Endodermal cell (in vitro differentiated cells): Measurements from ENCODE around the gene RCOR3. TPM values are rescaled to one million over a fixed set of nuclear protein-coding genes. Genes with fewer than 3 reads are reported as not detected.

ENCODE experiments used
- DNase-seq: peaks from one replicate; pipeline ENCODE4 v3.0.0-alpha.2; 2017
- H3K27ac ChIP-seq: 2 replicates; pipeline ENCODE4 v1.5.1; 2013; ENCODE audit warnings: mild to moderate bottlenecking, low read depth, low read length, moderate library complexity
- H3K27me3 ChIP-seq: 2 replicates; pipeline ENCODE4 v1.6.1; 2013; ENCODE audit warnings: mild to moderate bottlenecking, low read length, moderate library complexity; ENCODE audit not compliant: insufficient read depth, control insufficient read depth, poor library complexity, severe bottlenecking
- H3K36me3 ChIP-seq: 2 replicates; pipeline ENCODE4 v1.7.0; 2013; ENCODE audit warnings: mild to moderate bottlenecking, low read length, moderate library complexity; ENCODE audit not compliant: control insufficient read depth, insufficient read depth
- H3K4me1 ChIP-seq: one replicate; pipeline ENCODE4 v1.7.0; 2013; ENCODE audit warnings: low read length; ENCODE audit not compliant: control insufficient read depth, insufficient read depth
- H3K4me3 ChIP-seq: 2 replicates; pipeline ENCODE4 v1.5.1; 2013; ENCODE audit warnings: mild to moderate bottlenecking, low read length, moderate library complexity
- H3K9ac ChIP-seq: 2 replicates; pipeline ENCODE4 v1.6.1; 2013; ENCODE audit warnings: mild to moderate bottlenecking, low read length, moderate library complexity; ENCODE audit not compliant: poor library complexity, severe bottlenecking; ENCODE audit errors: extremely low read depth
- H3K9me3 ChIP-seq: 2 replicates; pipeline ENCODE4 v1.6.1; 2013; ENCODE audit warnings: mild to moderate bottlenecking, low read length, moderate library complexity; ENCODE audit not compliant: control insufficient read depth
- H3K27ac Mint-ChIP-seq: 2 replicates; pipeline ENCODE4 v1.8.0; 2020; ENCODE audit warnings: mixed read lengths
- H3K27me3 Mint-ChIP-seq: 2 replicates; pipeline ENCODE4 v1.8.0; 2021; ENCODE audit warnings: mild to moderate bottlenecking, mixed read lengths; ENCODE audit not compliant: insufficient read depth
- H3K36me3 Mint-ChIP-seq: 2 replicates; pipeline ENCODE4 v1.8.0; 2020; ENCODE audit warnings: low read depth, mixed read lengths
- H3K4me1 Mint-ChIP-seq: 2 replicates; pipeline ENCODE4 v1.8.0; 2020; ENCODE audit warnings: mixed read lengths
- H3K4me3 Mint-ChIP-seq: 2 replicates; pipeline ENCODE4 v1.8.0; 2020; ENCODE audit warnings: mild to moderate bottlenecking, moderate library complexity, mixed read lengths
- H3K9me3 Mint-ChIP-seq: 2 replicates; pipeline ENCODE4 v1.8.0; 2020; ENCODE audit warnings: mild to moderate bottlenecking, mixed read lengths
- CTCF ChIP-seq: fragments of 200-600 bp; sonication (generic); conservative IDR thresholded peaks from 2 replicates; pipeline ENCODE4 v1.5.0; 2021; ENCODE audit warnings: antibody characterized with exemption, mild to moderate bottlenecking
- WGBS, 2 experiments: methylation state at CpG; one replicate each; pipeline versions ENCODE4 v1.1.5 to v1.1.7; 2013; ENCODE audit warnings: missing lambda C conversion rate in 2 of 2, mixed read lengths in 1 of 2; ENCODE audit not compliant: insufficient coverage in 1 of 2, insufficient read length in 1 of 2; 5-methylcytosine and 5-hydroxymethylcytosine counted together
- total RNA-seq, 2 donors: library from RNA; stranded (reverse); fragmentation: NEBNext Ultra II Directional in 1 of 2; extraction: Animal tissue kit (Norgen Biotek cat#: 25700) in 1 of 2; gene quantifications; 2 replicates in 1 of 2; 3 replicates in 1 of 2; pipeline ENCODE4 v1.2.1, GENCODE V29; 2021

RCOR3 gene
- total RNA-seq, 2 donors from 2014 or later, result 133 to 134 TPM

- TF ChIP-seq CTCF, result no peak
- 94 to 95% methylated on average over 6 of the region's 6 CpGs for WGBS, 2 experiments
- Histone ChIP-seq H3K9ac (no peak overlapping the region), H3K27ac (no peak overlapping the region), H3K36me3 (peaks cover 5% of the 10 kb centered on the region), H3K4me1 (peaks cover 7% of the 10 kb centered on the region), H3K27me3 (no peaks in the 10 kb centered on the region), H3K9me3 (no peaks in the 10 kb centered on the region), H3K4me3 (peak overlapping the region; percentile 80)
- H3K36me3 Mint-ChIP-seq, result peaks cover 11% of the 10 kb centered on the region
- H3K4me1 Mint-ChIP-seq, result peaks cover 48% of the 10 kb centered on the region
- no peak overlapping the region for H3K27ac Mint-ChIP-seq
- no peaks in the 10 kb centered on the region for H3K9me3 Mint-ChIP-seq
- peak overlapping the region; percentile 82 for H3K4me3 Mint-ChIP-seq
- H3K27me3 Mint-ChIP-seq, result peaks cover 4% of the 10 kb centered on the region
- no peak for DNase-seq
Observed at GRCh38 chr1:211328866-211329475, 69.8 kb downstream of the RCOR3 start.

GRCh38 chr1:211329764-211330201, 70.6 kb downstream of the RCOR3 start:
- peaks cover 7% of the 10 kb centered on the region for H3K4me1 ChIP-seq
- no peak for TF ChIP-seq CTCF
- H3K9me3 ChIP-seq, result no peaks in the 10 kb centered on the region
- Mint-ChIP-seq H3K4me1 (peaks cover 53% of the 10 kb centered on the region), H3K9me3 (no peaks in the 10 kb centered on the region), H3K4me3 (no peak overlapping the region), H3K27me3 (peaks cover 4% of the 10 kb centered on the region), H3K27ac (no peak overlapping the region), H3K36me3 (peaks cover 13% of the 10 kb centered on the region)
- DNase-seq, result no peak
- no peak overlapping the region for H3K9ac ChIP-seq
- H3K27ac ChIP-seq, result no peak overlapping the region
- no peaks in the 10 kb centered on the region for H3K27me3 ChIP-seq
- WGBS, 2 experiments, result 88 to 92% methylated on average over 3 to 4 of the region's 4 CpGs
- H3K4me3 ChIP-seq, result no peak overlapping the region
- H3K36me3 ChIP-seq, result peaks cover 5% of the 10 kb centered on the region

- peaks cover 59% of the 10 kb centered on the region for H3K4me1 Mint-ChIP-seq
- 91 to 100% methylated on average over 4 to 8 of the region's 8 CpGs for whole genome bisulfite sequencing, 2 experiments
- Histone ChIP-seq H3K9ac (no peak overlapping the region), H3K9me3 (no peaks in the 10 kb centered on the region), H3K4me1 (peaks cover 7% of the 10 kb centered on the region), H3K27ac (no peak overlapping the region), H3K4me3 (no peak overlapping the region), H3K27me3 (no peaks in the 10 kb centered on the region), H3K36me3 (peaks cover 7% of the 10 kb centered on the region)
- no peaks in the 10 kb centered on the region for H3K9me3 Mint-ChIP-seq
- H3K36me3 Mint-ChIP-seq, result peaks cover 13% of the 10 kb centered on the region
- H3K4me3 Mint-ChIP-seq, result no peak overlapping the region
- DNase-seq, result no peak
- peaks cover 4% of the 10 kb centered on the region for H3K27me3 Mint-ChIP-seq
- no peak overlapping the region for H3K27ac Mint-ChIP-seq
- no peak for TF ChIP-seq CTCF
Observed at GRCh38 chr1:211330282-211330936, 71.2 kb downstream of the RCOR3 start.
